ENCODE results near the gene ARL2.
"Not testable (repeated sequence)": the region's sequence is repeated elsewhere in the genome, so short reads cannot be mapped to it uniquely, and the experiment has no call there.

The ARL2 gene

GRCh38 chr11:65008873-65009272 lies 5.1 kb upstream of the ARL2 start:
- no peak for DNase-seq

- peak; percentile 96 for DNase-seq
Observed at GRCh38 chr11:65013130-65013887, 651 bp upstream of the ARL2 start.

- no peak for DNase-seq
Observed at GRCh38 chr11:65014726-65015227, 817 bp downstream of the ARL2 start.

GRCh38 chr11:65016705-65017104 lies 2.7 kb downstream of the ARL2 start:
- DNase-seq, result no peak

- DNase-seq, result no peak
Observed at GRCh38 chr11:65017937-65018336, 4.0 kb downstream of the ARL2 start.

- DNase-seq, result no peak
Observed at GRCh38 chr11:65019824-65020223, 5.9 kb downstream of the ARL2 start.

GRCh38 chr11:65021003-65021402 lies 7.0 kb downstream of the ARL2 start:
- no peak for DNase-seq

GRCh38 chr11:65021509-65021908 lies 7.5 kb downstream of the ARL2 start:
- no peak for DNase-seq

- not testable (repeated sequence) for DNase-seq
Observed at GRCh38 chr11:65023502-65023901, 9.5 kb downstream of the ARL2 start.

GRCh38 chr11:65026810-65027209 lies 12.8 kb downstream of the ARL2 start:
- no peak for DNase-seq

GRCh38 chr11:65027213-65028067 lies 13.5 kb downstream of the ARL2 start, which contains the start of gene SNX15:
Gene SNX15 (plus strand): TSS chr11:65027439. CDS start chr11:65027538, 99 bp downstream.
- peak; percentile 99 for DNase-seq

- no peak for DNase-seq
Observed at GRCh38 chr11:65032216-65032615, 18.3 kb downstream of the ARL2 start.

GRCh38 chr11:65034423-65034822 lies 20.5 kb downstream of the ARL2 start:
- DNase-seq, result no peak

- DNase-seq, result peak; percentile 10
Observed at GRCh38 chr11:65035579-65035978, 21.6 kb downstream of the ARL2 start.

- DNase-seq, result no peak
Observed at GRCh38 chr11:65036931-65037330, 23.0 kb downstream of the ARL2 start.

- DNase-seq, result no peak
Observed at GRCh38 chr11:65040520-65040846, 26.5 kb downstream of the ARL2 start.

- peak; percentile 96 for DNase-seq
Observed at GRCh38 chr11:65040847-65041622, 27.1 kb downstream of the ARL2 start, which contains the start of gene SAC3D1. Gene SAC3D1 (plus strand): TSS chr11:65041210. CDS start chr11:65041293, 83 bp downstream.

- no peak for DNase-seq
Observed at GRCh38 chr11:65042891-65043290, 28.9 kb downstream of the ARL2 start.

GRCh38 chr11:65043881-65044501 lies 30.0 kb downstream of the ARL2 start:
- DNase-seq, result no peak

GRCh38 chr11:65045061-65045460 lies 31.1 kb downstream of the ARL2 start:
- DNase-seq, result no peak

GRCh38 chr11:65045728-65046127 lies 31.8 kb downstream of the ARL2 start:
- no peak for DNase-seq

All from eye (tissue), 1 donor.